ENCODE measurements around the gene CLCN1.
"Not testable (repeated sequence)": the region's sequence is repeated elsewhere in the genome, so short reads cannot be mapped to it uniquely, and the experiment has no call there.

CLCN1 gene

GRCh38 chr7:143287935-143288826 lies 27.7 kb upstream of the CLCN1 start, which contains the start of gene CASP2:
Gene CASP2, plus strand, starts transcription at chr7:143288351. Its CDS starts 105 bp downstream, at chr7:143288456.
- H3K27ac ChIP-seq (ENCODE audit: low read length, poor library complexity, severe bottlenecking), result peak within 1 kb of the TSS; percentile 79
- H3K27me3 ChIP-seq (ENCODE audit: control insufficient read depth in 1 of 2, insufficient read depth in 1 of 2, low read length in 2 of 2), result no peaks in the 10 kb centered on the region
- peaks cover 8% of the 10 kb centered on the region for H3K79me1 ChIP-seq (replicated peaks; ENCODE audit: low read length, poor library complexity, severe bottlenecking)
- peak; percentile 96 for DNase-seq
- no peaks in the 10 kb centered on the region for H3K9me3 ChIP-seq (ENCODE audit: control insufficient read depth, low read length)
- peak within 1 kb of the TSS; percentile 63 for H2AFZ ChIP-seq (ENCODE audit: low read depth, low read length)
- peak within 1 kb of the TSS; percentile 72 for H2AK5ac ChIP-seq (ENCODE audit: low read length, severe bottlenecking)
- H2BK120ac ChIP-seq (ENCODE audit: low read depth, low read length), result peak within 1 kb of the TSS; percentile 71
- H4K8ac ChIP-seq (ENCODE audit: low read length), result peak within 1 kb of the TSS; percentile 93
- H3K23ac ChIP-seq (ENCODE audit: low read length in 2 of 2), result peak within 1 kb of the TSS in 1 of 2 experiments; percentile 94
- H4K91ac ChIP-seq (ENCODE audit: low read length), result peak within 1 kb of the TSS; percentile 78
- H3K9ac ChIP-seq (ENCODE audit: low read length), result peak within 1 kb of the TSS; percentile 93
- H3K4me2 ChIP-seq (ENCODE audit: low read length, poor library complexity, severe bottlenecking), result peak within 1 kb of the TSS; percentile 64
- peak within 1 kb of the TSS in 1 of 2 experiments; percentile 85 for H2BK12ac ChIP-seq (ENCODE audit: low read length in 2 of 2)
- H3K4ac ChIP-seq (ENCODE audit: low read depth in 1 of 2, low read length in 2 of 2), result peak within 1 kb of the TSS; percentile 57 to 75
- H3K4me3 ChIP-seq (ENCODE audit: insufficient read depth in 1 of 2, low read depth in 1 of 2, low read length in 2 of 2), result peak within 1 kb of the TSS; percentile 83 to 87
- H2BK5ac ChIP-seq (ENCODE audit: low read depth, low read length, poor library complexity, severe bottlenecking), result peak within 1 kb of the TSS; percentile 54
- H3K14ac ChIP-seq (ENCODE audit: low read length in 2 of 2), result peak within 1 kb of the TSS; percentile 43 to 72
- H3K36me3 ChIP-seq (ENCODE audit: control insufficient read depth in 1 of 2, insufficient read depth in 2 of 2, low read depth in 1 of 2, low read length in 2 of 2), result peaks cover 14 to 21% of the 10 kb centered on the region in 2 experiments
- peak within 1 kb of the TSS; percentile 95 for H2BK15ac ChIP-seq (ENCODE audit: low read depth, poor library complexity, severe bottlenecking)
- peak within 1 kb of the TSS; percentile 92 to 94 for H3K18ac ChIP-seq (ENCODE audit: low read depth in 1 of 2, low read length in 2 of 2)
- 5% methylated on average over 61 of the region's 84 CpGs for WGBS
- H3K4me1 ChIP-seq (ENCODE audit: control insufficient read depth, insufficient read depth, low read depth, low read length), result peaks cover 19% of the 10 kb centered on the region

DNA sequence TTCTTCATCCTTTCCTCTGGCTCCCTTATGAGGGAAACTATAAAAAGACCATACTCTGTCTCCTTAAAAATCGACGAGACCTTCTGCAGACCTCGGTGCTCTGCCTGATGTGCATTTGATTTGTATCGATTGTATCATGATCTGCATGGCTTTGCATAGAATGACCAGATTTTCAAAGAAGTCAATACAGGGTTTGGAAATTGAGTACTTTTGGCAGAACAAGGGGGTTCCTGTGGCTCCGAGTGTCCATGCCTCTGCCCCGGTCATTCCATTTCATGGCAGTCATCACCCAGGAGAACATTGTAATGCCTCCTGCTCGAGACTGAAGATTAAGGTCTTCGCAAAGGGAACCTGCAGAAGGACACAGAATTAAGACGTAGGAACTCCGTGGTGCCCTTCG lies 27.1 kb upstream of the CLCN1 start:
- no peak overlapping the region for H3K23ac ChIP-seq (ENCODE audit: low read length in 2 of 2)
- H4K8ac ChIP-seq (ENCODE audit: low read length), result no peak overlapping the region
- peaks cover 21 to 28% of the 10 kb centered on the region in 2 experiments for H3K36me3 ChIP-seq (ENCODE audit: control insufficient read depth in 1 of 2, insufficient read depth in 2 of 2, low read depth in 1 of 2, low read length in 2 of 2)

DNA sequence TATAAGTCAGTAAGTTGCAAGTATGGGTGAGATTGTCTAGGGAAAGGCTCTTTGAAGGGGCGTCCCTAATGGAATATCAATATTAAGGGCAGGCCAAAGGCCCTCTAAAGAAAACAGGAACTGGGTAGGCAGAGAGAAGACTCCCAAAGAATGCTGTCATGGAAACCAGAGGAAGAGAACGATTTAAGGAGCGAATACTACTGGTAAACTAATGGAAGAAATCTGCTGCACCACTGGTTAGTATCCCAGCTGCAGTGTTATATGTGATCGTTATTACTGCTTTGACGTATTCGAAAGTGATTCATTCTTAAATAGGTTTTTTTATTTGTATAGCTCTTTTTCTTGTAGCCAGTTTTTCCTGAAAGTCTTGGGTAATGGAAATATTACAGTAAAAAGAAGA lies 26.5 kb upstream of the CLCN1 start:
- Histone ChIP-seq H2BK5ac (ENCODE audit: low read depth, low read length, poor library complexity, severe bottlenecking) (no peak overlapping the region), H3K27me3 (ENCODE audit: control insufficient read depth in 1 of 2, insufficient read depth in 1 of 2, low read length in 2 of 2) (no peaks in the 10 kb centered on the region), H3K79me1 (replicated peaks; ENCODE audit: low read length, poor library complexity, severe bottlenecking) (peaks cover 15% of the 10 kb centered on the region), H4K91ac (ENCODE audit: low read length) (no peak overlapping the region), H2BK15ac (ENCODE audit: low read depth, poor library complexity, severe bottlenecking) (no peak overlapping the region), H4K8ac (ENCODE audit: low read length) (no peak overlapping the region), H3K4ac (ENCODE audit: low read depth in 1 of 2, low read length in 2 of 2) (no peak overlapping the region), H3K23ac (ENCODE audit: low read length in 2 of 2) (no peak overlapping the region), H2AK5ac (ENCODE audit: low read length, severe bottlenecking) (no peak overlapping the region), H3K27ac (ENCODE audit: low read length, poor library complexity, severe bottlenecking) (peak overlapping the region; percentile 79), H3K14ac (ENCODE audit: low read length in 2 of 2) (no peak overlapping the region), H3K4me3 (ENCODE audit: insufficient read depth in 1 of 2, low read depth in 1 of 2, low read length in 2 of 2) (peak overlapping the region in 1 of 2 experiments; percentile 87), H2AFZ (ENCODE audit: low read depth, low read length) (no peak overlapping the region), H3K9me3 (ENCODE audit: control insufficient read depth, low read length) (no peaks in the 10 kb centered on the region), H3K4me1 (ENCODE audit: control insufficient read depth, insufficient read depth, low read depth, low read length) (peaks cover 19% of the 10 kb centered on the region), H2BK12ac (ENCODE audit: low read length in 2 of 2) (no peak overlapping the region), H2BK120ac (ENCODE audit: low read depth, low read length) (no peak overlapping the region), H3K36me3 (ENCODE audit: control insufficient read depth in 1 of 2, insufficient read depth in 2 of 2, low read depth in 1 of 2, low read length in 2 of 2) (peaks cover 23 to 34% of the 10 kb centered on the region in 2 experiments), H3K4me2 (ENCODE audit: low read length, poor library complexity, severe bottlenecking) (peak overlapping the region; percentile 64), H3K9ac (ENCODE audit: low read length) (peak overlapping the region; percentile 93), H3K18ac (ENCODE audit: low read depth in 1 of 2, low read length in 2 of 2) (no peak overlapping the region)
- WGBS, result 62% methylated on average over 6 of the region's 6 CpGs
- peak; percentile 18 for DNase-seq

More for the DNA sequence above, 27.1 kb upstream of the CLCN1 start:
- Histone ChIP-seq H3K4me1 (ENCODE audit: control insufficient read depth, insufficient read depth, low read depth, low read length) (peaks cover 19% of the 10 kb centered on the region), H4K91ac (ENCODE audit: low read length) (no peak overlapping the region), H2BK120ac (ENCODE audit: low read depth, low read length) (peak overlapping the region; percentile 71), H3K27ac (ENCODE audit: low read length, poor library complexity, severe bottlenecking) (peak overlapping the region; percentile 79), H2BK5ac (ENCODE audit: low read depth, low read length, poor library complexity, severe bottlenecking) (no peak overlapping the region), H3K4me3 (ENCODE audit: insufficient read depth in 1 of 2, low read depth in 1 of 2, low read length in 2 of 2) (peak overlapping the region; percentile 83 to 87), H3K27me3 (ENCODE audit: control insufficient read depth in 1 of 2, insufficient read depth in 1 of 2, low read length in 2 of 2) (no peaks in the 10 kb centered on the region), H3K4ac (ENCODE audit: low read depth in 1 of 2, low read length in 2 of 2) (peak overlapping the region in 1 of 2 experiments; percentile 65), H2BK12ac (ENCODE audit: low read length in 2 of 2) (no peak overlapping the region), H2AFZ (ENCODE audit: low read depth, low read length) (no peak overlapping the region), H3K14ac (ENCODE audit: low read length in 2 of 2) (no peak overlapping the region), H2BK15ac (ENCODE audit: low read depth, poor library complexity, severe bottlenecking) (no peak overlapping the region), H3K79me1 (replicated peaks; ENCODE audit: low read length, poor library complexity, severe bottlenecking) (peaks cover 12% of the 10 kb centered on the region), H3K18ac (ENCODE audit: low read depth in 1 of 2, low read length in 2 of 2) (peak overlapping the region in 1 of 2 experiments; percentile 94), H2AK5ac (ENCODE audit: low read length, severe bottlenecking) (peak overlapping the region; percentile 45), H3K9ac (ENCODE audit: low read length) (peak overlapping the region; percentile 93), H3K4me2 (ENCODE audit: low read length, poor library complexity, severe bottlenecking) (peak overlapping the region; percentile 64), H3K9me3 (ENCODE audit: control insufficient read depth, low read length) (no peaks in the 10 kb centered on the region)
- DNase-seq, result peak; percentile 42
- 0% methylated on average over 8 of the region's 11 CpGs for WGBS

GRCh38 chr7:143289888-143290287 lies 26.0 kb upstream of the CLCN1 start:
- not testable (repeated sequence) for H3K9me3 ChIP-seq (ENCODE audit: control insufficient read depth, low read length); H3K4ac ChIP-seq (ENCODE audit: low read depth in 1 of 2, low read length in 2 of 2); H2AK5ac ChIP-seq (ENCODE audit: low read length, severe bottlenecking); H3K18ac ChIP-seq (ENCODE audit: low read depth in 1 of 2, low read length in 2 of 2); DNase-seq; H3K14ac ChIP-seq (ENCODE audit: low read length in 2 of 2); H2BK15ac ChIP-seq (ENCODE audit: low read depth, poor library complexity, severe bottlenecking); H3K27me3 ChIP-seq (ENCODE audit: control insufficient read depth in 1 of 2, insufficient read depth in 1 of 2, low read length in 2 of 2); H2BK5ac ChIP-seq (ENCODE audit: low read depth, low read length, poor library complexity, severe bottlenecking); H2BK12ac ChIP-seq (ENCODE audit: low read length in 2 of 2); H4K91ac ChIP-seq (ENCODE audit: low read length); H2AFZ ChIP-seq (ENCODE audit: low read depth, low read length); H3K27ac ChIP-seq (ENCODE audit: low read length, poor library complexity, severe bottlenecking); H4K8ac ChIP-seq (ENCODE audit: low read length); H3K23ac ChIP-seq (ENCODE audit: low read length in 2 of 2); H2BK120ac ChIP-seq (ENCODE audit: low read depth, low read length)
- Histone ChIP-seq H3K36me3 (ENCODE audit: control insufficient read depth in 1 of 2, insufficient read depth in 2 of 2, low read depth in 1 of 2, low read length in 2 of 2) (peaks cover 26 to 38% of the 10 kb centered on the region in 2 experiments), H3K9ac (ENCODE audit: low read length) (peak overlapping the region; percentile 93), H3K79me1 (replicated peaks; ENCODE audit: low read length, poor library complexity, severe bottlenecking) (peaks cover 15% of the 10 kb centered on the region), H3K4me2 (ENCODE audit: low read length, poor library complexity, severe bottlenecking) (peak overlapping the region; percentile 36), H3K4me1 (ENCODE audit: control insufficient read depth, insufficient read depth, low read depth, low read length) (peaks cover 18% of the 10 kb centered on the region), H3K4me3 (ENCODE audit: insufficient read depth in 1 of 2, low read depth in 1 of 2, low read length in 2 of 2) (peak overlapping the region in 1 of 2 experiments; percentile 87)
- 97% methylated on average over 3 of the region's 4 CpGs for WGBS

All from mesenchymal stem cell (in vitro differentiated cells and primary cell).